GM19238 (cell line): ENCODE results near the gene BOC.

Source experiments
- DNase-seq: peaks from one replicate; pipeline ENCODE4 v3.0.0; 2011; ENCODE audit warnings: low spot score; ENCODE audit not compliant: insufficient read length

The BOC gene

GRCh38 chr3:113269661-113270060 lies 58.3 kb downstream of the BOC start:
- no peak for DNase-seq

GRCh38 chr3:113270068-113270467 lies 58.7 kb downstream of the BOC start:
- no peak for DNase-seq

- no peak for DNase-seq
Measured at GRCh38 chr3:113270786-113271185, 59.4 kb downstream of the BOC start.

- DNase-seq, result no peak
Measured at GRCh38 chr3:113271189-113271588, 59.8 kb downstream of the BOC start.

- DNase-seq, result no peak
Measured at GRCh38 chr3:113271594-113272384, 60.4 kb downstream of the BOC start.

GRCh38 chr3:113272385-113272779 lies 61.0 kb downstream of the BOC start:
- DNase-seq, result no peak

GRCh38 chr3:113273011-113273410 lies 61.7 kb downstream of the BOC start:
- DNase-seq, result no peak

GRCh38 chr3:113273604-113274378 lies 62.4 kb downstream of the BOC start:
- DNase-seq, result no peak

- no peak for DNase-seq
Measured at GRCh38 chr3:113274425-113275257, 63.3 kb downstream of the BOC start.

GRCh38 chr3:113275258-113275556 lies 63.9 kb downstream of the BOC start:
- no peak for DNase-seq

GRCh38 chr3:113275583-113275928 lies 64.2 kb downstream of the BOC start:
- DNase-seq, result no peak

- DNase-seq, result peak; percentile 67
Measured at GRCh38 chr3:113275929-113276750, 64.8 kb downstream of the BOC start.

GRCh38 chr3:113276751-113277080 lies 65.4 kb downstream of the BOC start:
- DNase-seq, result no peak

- DNase-seq, result no peak
Measured at GRCh38 chr3:113277414-113277813, 66.1 kb downstream of the BOC start.

GRCh38 chr3:113277941-113278598 lies 66.7 kb downstream of the BOC start:
- no peak for DNase-seq

- DNase-seq, result no peak
Measured at GRCh38 chr3:113278599-113278955, 67.2 kb downstream of the BOC start.

- no peak for DNase-seq
Measured at GRCh38 chr3:113279686-113280085, 68.3 kb downstream of the BOC start.

- DNase-seq, result no peak
Measured at GRCh38 chr3:113283306-113283705, 71.9 kb downstream of the BOC start.

GRCh38 chr3:113284453-113285050 lies 73.2 kb downstream of the BOC start:
- DNase-seq, result no peak

- no peak for DNase-seq
Measured at GRCh38 chr3:113285226-113285625, 73.9 kb downstream of the BOC start.

- no peak for DNase-seq
Measured at GRCh38 chr3:113285741-113286140, 74.4 kb downstream of the BOC start.
